GM06990 (cell line): ENCODE measurements around the gene NHS.

Experiments used
- DNase-seq: peaks from one replicate; pipeline ENCODE4 v3.0.0-alpha.2; 2011; ENCODE audit not compliant: insufficient read length; ENCODE audit errors: extremely low read depth
- H3K27me3 ChIP-seq: replicated peaks from 2 replicates; pipeline ENCODE4 v1.6.0; 2011; ENCODE audit warnings: low read length; ENCODE audit not compliant: control insufficient read depth, insufficient read depth
- H3K36me3 ChIP-seq: 2 replicates; pipeline ENCODE4 v1.5.1; 2011; ENCODE audit warnings: low read length; ENCODE audit not compliant: control insufficient read depth, insufficient read depth
- H3K4me3 ChIP-seq: replicated peaks from 2 replicates; pipeline ENCODE4 v1.5.1; 2011; ENCODE audit warnings: low read depth, mild to moderate bottlenecking, control low read depth, low read length
- TF ChIP-seq, protein P1 (sequence below): IDR thresholded peaks from 2 replicates; pipeline ENCODE4 v1.5.1; 2011; ENCODE audit warnings: low read length, control low read depth, mild to moderate bottlenecking, inconsistent platforms; ENCODE audit not compliant: insufficient read depth, poor library complexity, severe bottlenecking

Gene NHS

DNA sequence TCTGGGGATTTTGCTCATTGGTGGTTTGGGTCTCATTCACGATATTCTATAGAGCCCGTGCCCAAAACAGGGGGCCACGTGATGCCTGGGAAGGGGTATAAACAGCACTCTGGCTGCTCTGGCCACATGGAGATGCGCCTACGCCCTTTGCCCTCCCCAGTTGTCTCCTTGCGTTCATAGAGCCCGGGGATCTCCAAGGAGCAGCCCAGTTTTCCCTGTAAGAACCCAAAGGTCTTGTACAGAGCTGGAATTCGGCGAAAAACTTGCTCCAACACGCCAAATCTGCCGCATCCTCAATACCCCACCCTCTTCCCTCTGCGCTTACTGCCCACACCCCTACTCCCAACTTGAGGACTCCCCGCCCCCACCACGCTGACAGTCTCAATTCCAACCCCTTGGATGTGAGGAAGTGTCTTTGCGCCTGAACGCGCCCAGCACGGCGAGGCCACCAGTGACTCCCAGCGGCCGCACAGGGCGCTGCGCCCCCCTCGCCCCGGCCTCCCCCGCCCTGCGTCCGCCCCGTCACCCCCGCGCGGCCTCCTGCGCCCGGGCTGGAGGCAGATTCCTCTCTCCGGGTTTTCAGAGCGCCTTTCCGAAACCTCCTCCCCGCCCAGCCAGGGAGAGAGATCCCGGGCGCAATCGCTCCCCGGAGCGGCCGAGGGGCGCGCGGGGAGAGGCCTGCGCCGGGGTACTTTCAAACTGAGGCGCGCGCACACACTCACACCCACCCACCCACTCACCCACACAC, at the start of gene NHS:
Gene NHS, plus strand, starts transcription at position 582 of the 748 bp plus-strand sequence. CDS start 558 bp downstream, outside the sequence.
- DNase-seq: no peak
- no peak within 1 kb of the TSS for H3K4me3 ChIP-seq
- H3K27me3 ChIP-seq: no peaks in the 10 kb centered on the region; the same call in 1 of the 2 replicates
- H3K36me3 ChIP-seq: no peaks in the 10 kb centered on the region
- TF ChIP-seq, protein P1, sequence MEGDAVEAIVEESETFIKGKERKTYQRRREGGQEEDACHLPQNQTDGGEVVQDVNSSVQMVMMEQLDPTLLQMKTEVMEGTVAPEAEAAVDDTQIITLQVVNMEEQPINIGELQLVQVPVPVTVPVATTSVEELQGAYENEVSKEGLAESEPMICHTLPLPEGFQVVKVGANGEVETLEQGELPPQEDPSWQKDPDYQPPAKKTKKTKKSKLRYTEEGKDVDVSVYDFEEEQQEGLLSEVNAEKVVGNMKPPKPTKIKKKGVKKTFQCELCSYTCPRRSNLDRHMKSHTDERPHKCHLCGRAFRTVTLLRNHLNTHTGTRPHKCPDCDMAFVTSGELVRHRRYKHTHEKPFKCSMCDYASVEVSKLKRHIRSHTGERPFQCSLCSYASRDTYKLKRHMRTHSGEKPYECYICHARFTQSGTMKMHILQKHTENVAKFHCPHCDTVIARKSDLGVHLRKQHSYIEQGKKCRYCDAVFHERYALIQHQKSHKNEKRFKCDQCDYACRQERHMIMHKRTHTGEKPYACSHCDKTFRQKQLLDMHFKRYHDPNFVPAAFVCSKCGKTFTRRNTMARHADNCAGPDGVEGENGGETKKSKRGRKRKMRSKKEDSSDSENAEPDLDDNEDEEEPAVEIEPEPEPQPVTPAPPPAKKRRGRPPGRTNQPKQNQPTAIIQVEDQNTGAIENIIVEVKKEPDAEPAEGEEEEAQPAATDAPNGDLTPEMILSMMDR: no peak

DNA sequence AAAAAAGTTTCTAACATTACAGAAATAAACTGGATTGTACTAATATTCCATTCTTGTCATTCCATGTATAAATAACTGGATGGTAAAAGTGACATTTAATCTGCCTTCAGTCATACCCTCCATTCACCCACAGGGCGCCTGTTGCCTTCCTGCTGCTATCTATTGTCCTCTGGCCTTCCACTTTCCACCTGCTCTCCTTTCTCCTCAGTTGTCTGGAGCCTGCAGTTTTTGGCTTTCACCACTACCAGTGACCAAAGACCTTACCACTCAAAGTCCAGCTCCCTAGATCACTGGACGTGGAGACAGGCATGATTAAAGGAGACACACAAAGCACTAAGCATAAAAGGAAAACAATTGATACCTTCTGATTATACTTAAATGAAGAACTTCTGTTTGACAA, 46.2 kb upstream of the NHS start:
- Histone ChIP-seq H3K36me3 (no peaks in the 10 kb centered on the region), H3K4me3 (no peak overlapping the region), H3K27me3 (no peaks in the 10 kb centered on the region)
- TF ChIP-seq, protein P1: no peak
- DNase-seq: no peak

DNA sequence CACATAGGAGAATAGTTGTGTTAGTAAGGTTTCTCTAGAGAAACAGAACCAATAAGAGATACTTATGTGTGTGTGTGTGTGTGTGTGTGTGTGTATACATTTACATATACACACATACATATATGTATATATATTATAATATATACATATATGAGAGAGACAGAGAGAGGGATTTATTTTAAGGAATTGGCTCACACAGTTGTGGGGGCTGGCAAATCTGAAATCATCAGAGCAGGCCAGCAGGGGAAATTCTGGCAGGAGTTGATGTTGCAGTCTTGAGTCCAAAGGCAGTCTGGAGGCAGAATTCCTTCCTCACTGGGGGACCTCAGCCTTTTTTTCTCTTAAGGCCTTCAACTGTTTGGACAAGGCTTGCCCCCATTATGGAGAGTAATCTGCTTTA, 38.6 kb upstream of the NHS start:
- no peak for DNase-seq
- no peaks in the 10 kb centered on the region for H3K36me3 ChIP-seq
- H3K4me3 ChIP-seq: no peak overlapping the region
- H3K27me3 ChIP-seq: no peaks in the 10 kb centered on the region
- TF ChIP-seq, protein P1: no peak

DNA sequence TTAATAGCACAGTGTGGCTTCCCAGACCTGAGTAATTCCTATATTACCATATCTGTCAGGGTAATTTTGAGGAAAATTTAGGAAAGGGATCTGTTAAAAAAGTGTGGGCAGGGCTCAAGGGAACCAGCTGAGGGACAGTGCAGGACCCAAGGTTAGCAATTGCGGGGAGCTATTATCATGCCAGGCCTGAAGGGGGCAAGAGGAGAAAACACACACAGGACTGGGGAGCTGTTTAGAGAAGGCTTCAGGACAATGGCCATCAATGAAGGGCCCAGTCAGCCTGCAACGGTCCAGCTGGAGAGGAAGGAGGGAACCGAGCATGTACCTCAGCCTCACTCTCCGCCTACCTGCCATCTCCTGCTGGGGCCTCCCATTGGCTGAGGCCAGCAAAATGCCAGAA, 19.0 kb upstream of the NHS start:
- no peak overlapping the region for H3K4me3 ChIP-seq
- H3K36me3 ChIP-seq: no peaks in the 10 kb centered on the region
- TF ChIP-seq, protein P1: no peak
- DNase-seq: no peak
- no peaks in the 10 kb centered on the region for H3K27me3 ChIP-seq

DNA sequence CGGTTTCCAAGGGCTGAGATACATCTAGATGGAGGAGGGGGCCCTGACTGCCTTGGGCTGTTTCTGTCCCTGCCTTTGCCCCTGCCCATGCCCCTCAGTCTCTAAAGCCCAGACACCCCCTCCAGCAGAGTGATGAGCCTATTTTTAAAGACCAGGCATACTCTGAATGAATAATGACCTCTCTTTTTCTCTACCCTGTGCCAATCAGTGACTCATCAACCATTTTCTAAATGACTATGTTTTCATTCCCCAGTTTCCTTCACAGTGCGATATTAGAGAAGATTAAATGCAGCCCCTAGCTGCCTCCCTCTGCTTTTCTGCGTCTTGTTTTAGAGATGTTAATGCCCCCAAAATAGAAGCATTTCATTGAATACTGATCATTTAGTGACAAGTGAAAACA, 15.5 kb upstream of the NHS start:
- H3K36me3 ChIP-seq: no peaks in the 10 kb centered on the region
- TF ChIP-seq, protein P1: no peak
- DNase-seq: no peak
- H3K27me3 ChIP-seq: no peaks in the 10 kb centered on the region
- H3K4me3 ChIP-seq: no peak overlapping the region
